OCI-LY1 (cell line): Measurements from ENCODE around the gene BLOC1S1.

Experiments
- EZH2 ChIP-seq: fragments of 200-600 bp; sonication (generic), shearing (Covaris generic); IDR thresholded peaks from 2 replicates; pipeline ENCODE4 v1.8.0; 2017; ENCODE audit warnings: borderline replicate concordance, mixed run types, mild to moderate bottlenecking, antibody characterized with exemption, low read length, moderate library complexity, mixed read lengths
- TF ChIP-seq, protein P1 (sequence below): fragments of 200-600 bp; sonication (generic), shearing (Covaris generic); IDR thresholded peaks from 2 replicates; pipeline ENCODE4 v1.5.1; 2017; ENCODE audit warnings: mild to moderate bottlenecking, antibody characterized with exemption, low read length, moderate library complexity, mixed read lengths

DNA sequence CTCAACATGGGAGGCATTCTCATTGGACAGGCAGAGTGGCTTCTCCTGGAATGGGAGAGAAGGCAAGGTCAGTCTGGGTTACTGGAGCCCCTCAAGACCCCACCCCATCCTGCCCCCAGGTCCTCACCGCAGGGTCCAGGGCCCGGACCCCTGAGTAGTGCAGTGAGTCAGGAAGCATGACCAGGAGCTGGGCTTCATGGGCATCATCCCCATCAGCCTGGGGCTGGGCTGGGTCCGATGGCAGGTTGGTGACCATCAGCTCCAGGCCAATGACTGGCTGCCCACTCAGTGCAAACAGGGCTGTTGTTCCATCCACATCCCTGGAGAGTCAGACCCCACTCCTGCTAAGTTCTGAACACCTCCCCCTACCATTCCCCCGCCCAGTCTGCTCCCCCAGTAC is 21.2 kb upstream of the BLOC1S1 start:
- TF ChIP-seq, protein P1, sequence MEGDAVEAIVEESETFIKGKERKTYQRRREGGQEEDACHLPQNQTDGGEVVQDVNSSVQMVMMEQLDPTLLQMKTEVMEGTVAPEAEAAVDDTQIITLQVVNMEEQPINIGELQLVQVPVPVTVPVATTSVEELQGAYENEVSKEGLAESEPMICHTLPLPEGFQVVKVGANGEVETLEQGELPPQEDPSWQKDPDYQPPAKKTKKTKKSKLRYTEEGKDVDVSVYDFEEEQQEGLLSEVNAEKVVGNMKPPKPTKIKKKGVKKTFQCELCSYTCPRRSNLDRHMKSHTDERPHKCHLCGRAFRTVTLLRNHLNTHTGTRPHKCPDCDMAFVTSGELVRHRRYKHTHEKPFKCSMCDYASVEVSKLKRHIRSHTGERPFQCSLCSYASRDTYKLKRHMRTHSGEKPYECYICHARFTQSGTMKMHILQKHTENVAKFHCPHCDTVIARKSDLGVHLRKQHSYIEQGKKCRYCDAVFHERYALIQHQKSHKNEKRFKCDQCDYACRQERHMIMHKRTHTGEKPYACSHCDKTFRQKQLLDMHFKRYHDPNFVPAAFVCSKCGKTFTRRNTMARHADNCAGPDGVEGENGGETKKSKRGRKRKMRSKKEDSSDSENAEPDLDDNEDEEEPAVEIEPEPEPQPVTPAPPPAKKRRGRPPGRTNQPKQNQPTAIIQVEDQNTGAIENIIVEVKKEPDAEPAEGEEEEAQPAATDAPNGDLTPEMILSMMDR = no peak
- TF ChIP-seq EZH2 = no peak
